Body of pancreas (tissue), 4 donors: ENCODE results near the gene TXNDC8.

ENCODE experiments used
- POLR2A ChIP-seq, 3 donors: fragments of 450-650 bp; IDR thresholded peaks; one replicate each; pipeline ENCODE4 v1.6.1; 2016; ENCODE audit warnings: antibody characterized with exemption in 3 of 3, mild to moderate bottlenecking in 2 of 3
- TF ChIP-seq, protein P1 (sequence below), 7 experiments: fragments of 450-650 bp in 4 of 7; fragments of 200-600 bp in 3 of 7; sonication (generic) in 3 of 7; IDR thresholded peaks; one replicate each; pipeline ENCODE4 v1.5.1; 2016 to 2019; ENCODE audit warnings: antibody characterized with exemption in 7 of 7

DNA sequence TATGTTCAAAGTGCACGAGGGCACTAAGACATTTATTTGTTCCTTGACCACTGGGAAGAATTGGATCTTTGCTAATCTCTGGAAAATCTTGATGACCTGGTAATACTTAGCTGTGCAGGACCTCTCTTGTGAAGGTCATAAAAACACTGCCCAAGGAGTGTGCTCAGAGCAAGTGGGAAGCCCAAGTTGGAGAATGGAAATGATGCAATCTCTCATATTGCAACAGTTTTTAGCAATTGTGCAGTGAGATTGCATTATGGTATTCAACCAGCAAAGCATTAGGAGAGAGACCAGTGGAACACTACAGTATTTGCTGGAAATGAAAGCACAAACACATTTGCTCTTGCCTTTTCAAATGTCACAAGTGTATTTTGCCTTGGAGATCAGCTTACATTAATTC lies 34.5 kb downstream of the TXNDC8 start:
- TF ChIP-seq, protein P1, sequence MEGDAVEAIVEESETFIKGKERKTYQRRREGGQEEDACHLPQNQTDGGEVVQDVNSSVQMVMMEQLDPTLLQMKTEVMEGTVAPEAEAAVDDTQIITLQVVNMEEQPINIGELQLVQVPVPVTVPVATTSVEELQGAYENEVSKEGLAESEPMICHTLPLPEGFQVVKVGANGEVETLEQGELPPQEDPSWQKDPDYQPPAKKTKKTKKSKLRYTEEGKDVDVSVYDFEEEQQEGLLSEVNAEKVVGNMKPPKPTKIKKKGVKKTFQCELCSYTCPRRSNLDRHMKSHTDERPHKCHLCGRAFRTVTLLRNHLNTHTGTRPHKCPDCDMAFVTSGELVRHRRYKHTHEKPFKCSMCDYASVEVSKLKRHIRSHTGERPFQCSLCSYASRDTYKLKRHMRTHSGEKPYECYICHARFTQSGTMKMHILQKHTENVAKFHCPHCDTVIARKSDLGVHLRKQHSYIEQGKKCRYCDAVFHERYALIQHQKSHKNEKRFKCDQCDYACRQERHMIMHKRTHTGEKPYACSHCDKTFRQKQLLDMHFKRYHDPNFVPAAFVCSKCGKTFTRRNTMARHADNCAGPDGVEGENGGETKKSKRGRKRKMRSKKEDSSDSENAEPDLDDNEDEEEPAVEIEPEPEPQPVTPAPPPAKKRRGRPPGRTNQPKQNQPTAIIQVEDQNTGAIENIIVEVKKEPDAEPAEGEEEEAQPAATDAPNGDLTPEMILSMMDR (IDR thresholded peaks at IDR 0.05), result no peak
- no peak for TF ChIP-seq POLR2A (IDR thresholded peaks at IDR 0.05)
